ENCODE measurements around the gene ZNF407. TPM values are rescaled to one million over a fixed set of nuclear protein-coding genes. Genes with fewer than 3 reads are reported as not detected.

The ZNF407 gene
- polyA plus RNA-seq, 1 experiment = 5.8 TPM

GRCh38 chr18:74608681-74609080 lies 11.0 kb downstream of the ZNF407 start:
- H3K27me3 ChIP-seq (ENCODE audit: control insufficient read depth, insufficient read depth, low read length) = no peaks in the 10 kb centered on the region
- ChIA-PET POLR2A (no interaction called here), CTCF (no interaction called here)
- H3K9me3 ChIP-seq (ENCODE audit: control insufficient read depth, insufficient read depth, low read length) = no peaks in the 10 kb centered on the region
- DNase-seq (ENCODE audit: low read depth, low spot score) = no peak
- no peak overlapping the region for H3K27ac ChIP-seq (ENCODE audit: low read depth, low read length)
- no peak overlapping the region for H3K4me3 ChIP-seq (ENCODE audit: low read depth, low read length)
- no peak for TF ChIP-seq CTCF (IDR thresholded peaks at IDR 0.05; ENCODE audit: low read depth, low read length)

- TF ChIP-seq CTCF (IDR thresholded peaks at IDR 0.05; ENCODE audit: low read depth, low read length) = no peak
- Histone ChIP-seq H3K27me3 (ENCODE audit: control insufficient read depth, insufficient read depth, low read length) (no peaks in the 10 kb centered on the region), H3K4me3 (ENCODE audit: low read depth, low read length) (no peak overlapping the region), H3K27ac (ENCODE audit: low read depth, low read length) (no peak overlapping the region), H3K9me3 (ENCODE audit: control insufficient read depth, insufficient read depth, low read length) (no peaks in the 10 kb centered on the region)
- peak; percentile 53 for DNase-seq (ENCODE audit: low read depth, low spot score)
- CTCF ChIA-PET = interaction anchor here (0.5 kb wide), 1 partner anchor 1571 kb away, joined by 4 read pairs; no protein-coding TSS in a partner anchor
- POLR2A ChIA-PET = interaction anchor here (1.5 kb wide), 1 partner anchor 12 kb away, joined by 4 read pairs; the partner anchor contains the start of gene ZNF407
Measured at GRCh38 chr18:74609535-74609934, 11.9 kb downstream of the ZNF407 start.

- Histone ChIP-seq H3K27me3 (ENCODE audit: control insufficient read depth, insufficient read depth, low read length) (no peaks in the 10 kb centered on the region), H3K27ac (ENCODE audit: low read depth, low read length) (no peak overlapping the region), H3K4me3 (ENCODE audit: low read depth, low read length) (no peak overlapping the region), H3K9me3 (ENCODE audit: control insufficient read depth, insufficient read depth, low read length) (peaks cover 3% of the 10 kb centered on the region; the same call in 1 of the 2 replicates)
- no peak for DNase-seq (ENCODE audit: low read depth, low spot score)
- ChIA-PET POLR2A (interaction anchor here (1.5 kb wide), 1 partner anchor 12 kb away, joined by 4 read pairs; the partner anchor contains the start of gene ZNF407), CTCF (no interaction called here)
- no peak for TF ChIP-seq CTCF (IDR thresholded peaks at IDR 0.05; ENCODE audit: low read depth, low read length)
Measured at GRCh38 chr18:74610051-74610615, 12.5 kb downstream of the ZNF407 start.

GRCh38 chr18:74610860-74611259 lies 13.2 kb downstream of the ZNF407 start:
- Histone ChIP-seq H3K4me3 (ENCODE audit: low read depth, low read length) (no peak overlapping the region), H3K9me3 (ENCODE audit: control insufficient read depth, insufficient read depth, low read length) (peaks cover 3% of the 10 kb centered on the region; the same call in 1 of the 2 replicates), H3K27ac (ENCODE audit: low read depth, low read length) (no peak overlapping the region), H3K27me3 (ENCODE audit: control insufficient read depth, insufficient read depth, low read length) (no peaks in the 10 kb centered on the region)
- POLR2A ChIA-PET = no interaction called here
- CTCF ChIA-PET = no interaction called here
- DNase-seq (ENCODE audit: low read depth, low spot score) = no peak
- TF ChIP-seq CTCF (IDR thresholded peaks at IDR 0.05; ENCODE audit: low read depth, low read length) = no peak

- ChIA-PET CTCF (no interaction called here), POLR2A (no interaction called here)
- H3K9me3 ChIP-seq (ENCODE audit: control insufficient read depth, insufficient read depth, low read length) = peaks cover 3% of the 10 kb centered on the region; the same call in 1 of the 2 replicates
- H3K4me3 ChIP-seq (ENCODE audit: low read depth, low read length) = no peak overlapping the region
- H3K27ac ChIP-seq (ENCODE audit: low read depth, low read length) = no peak overlapping the region
- TF ChIP-seq CTCF (IDR thresholded peaks at IDR 0.05; ENCODE audit: low read depth, low read length) = no peak
- H3K27me3 ChIP-seq (ENCODE audit: control insufficient read depth, insufficient read depth, low read length) = no peaks in the 10 kb centered on the region
- no peak for DNase-seq (ENCODE audit: low read depth, low spot score)
Measured at GRCh38 chr18:74611765-74612164, 14.1 kb downstream of the ZNF407 start.
